Spleen (tissue), 11 donors: Measurements from ENCODE around the gene ERICH6. TPM values are rescaled to one million over a fixed set of nuclear protein-coding genes. Genes with fewer than 3 reads are reported as not detected.

Experiments
- DNase-seq: peaks from one replicate; pipeline ENCODE4 v3.0.0-alpha.2; 2020
- H3K27ac ChIP-seq, 8 donors: fragments of 200-600 bp; sonication (generic) in 7 of 8; 1 replicate in 4 of 8; 2 replicates in 4 of 8; pipeline versions ENCODE4 v1.5.0 to v1.8.0; 2016 to 2021; ENCODE audit warnings: inconsistent platforms in 4 of 8, mild to moderate bottlenecking in 4 of 8, moderate library complexity in 1 of 8
- H3K27me3 ChIP-seq, 7 donors: fragments of 200-600 bp; sonication (generic) in 6 of 7; replicated peaks in 1 of 7; 1 replicate in 4 of 7; 2 replicates in 3 of 7; pipeline versions ENCODE4 v1.5.0 to v1.8.0; 2016 to 2021; ENCODE audit warnings: inconsistent platforms in 3 of 7, mild to moderate bottlenecking in 1 of 7
- H3K36me3 ChIP-seq, 6 donors: fragments of 200-600 bp; sonication (generic) in 5 of 6; 1 replicate in 4 of 6; 2 replicates in 2 of 6; pipeline versions ENCODE4 v1.5.0 to v1.8.0; 2016 to 2021; ENCODE audit warnings: inconsistent platforms in 2 of 6
- H3K4me1 ChIP-seq, 6 donors: fragments of 200-600 bp; sonication (generic) in 5 of 6; 1 replicate in 3 of 6; 2 replicates in 3 of 6; pipeline versions ENCODE4 v1.5.0 to v1.8.0; 2016 to 2021; ENCODE audit warnings: inconsistent platforms in 3 of 6
- H3K4me3 ChIP-seq, 8 donors: fragments of 200-600 bp; sonication (generic) in 7 of 8; 1 replicate in 4 of 8; 2 replicates in 4 of 8; pipeline versions ENCODE4 v1.5.0 to v1.8.0; 2016 to 2021; ENCODE audit warnings: inconsistent platforms in 4 of 8, mild to moderate bottlenecking in 4 of 8, moderate library complexity in 2 of 8
- H3K9me3 ChIP-seq, 8 donors: fragments of 200-600 bp; sonication (generic) in 7 of 8; 1 replicate in 4 of 8; 2 replicates in 4 of 8; pipeline versions ENCODE4 v1.5.0 to v1.8.0; 2016 to 2021; ENCODE audit warnings: inconsistent platforms in 4 of 8
- POLR2A ChIP-seq, 3 donors: fragments of 450-650 bp; IDR thresholded peaks; one replicate each; pipeline ENCODE4 v1.5.1; 2017; ENCODE audit warnings: antibody characterized with exemption in 3 of 3, mild to moderate bottlenecking in 1 of 3
- POLR2AphosphoS5 ChIP-seq, 3 donors: sonication (generic); formaldehyde crosslinking; IDR thresholded peaks; one replicate each; pipeline ENCODE4 v1.5.1; 2017; ENCODE audit warnings: antibody characterized with exemption in 3 of 3
- WGBS, 5 donors: extraction: QIAGEN DNeasy Blood & Tissue Kit in 3 of 5; methylation state at CpG; one replicate each; pipeline versions ENCODE4 v1.1.5 to v1.1.7; 2013 to 2018; 5-methylcytosine and 5-hydroxymethylcytosine counted together
- intact Hi-C: fragments of 100-400 bp; cut with DNase I; formaldehyde crosslinking; loops from one replicate; pipeline ENCODE4 v1.15.0; 2023; ENCODE audit warnings: low total_unique reads
- polyA plus RNA-seq, 3 donors: library from polyadenylated mRNA; stranded (reverse); fragments of 200-250 nt; gene quantifications; one replicate each; pipeline ENCODE4 v1.2.1, GENCODE V29; 2013
- total RNA-seq, 7 donors: library from RNA; depleted of rRNA in 3 of 7; stranded (reverse); fragments of >200 nt in 3 of 7; fragmentation: NEBNext Ultra II Directional in 4 of 7; extraction: Animal tissue kit (Norgen Biotek cat#: 25700) in 4 of 7; gene quantifications; one replicate each; pipeline versions ENCODE4 v1.1.0 to v1.2.1, GENCODE V29; 2016 to 2021
- TF ChIP-seq, protein P1 (sequence below), 11 experiments: fragments of 200-600 bp in 7 of 11; fragments of 450-650 bp in 4 of 11; sonication (generic) in 4 of 11; IDR thresholded peaks in 8 of 11; conservative IDR thresholded peaks in 3 of 11; 1 replicate in 7 of 11; 2 replicates in 4 of 11; pipeline versions ENCODE4 v1.4.0 to v1.8.0; 2016 to 2021; ENCODE audit warnings: antibody characterized with exemption in 11 of 11, inconsistent platforms in 4 of 11, mild to moderate bottlenecking in 1 of 11
- donor health status: healthy with polysubstance abuse.
- donor health status: DM: no; HTN: no; CAD: no; lungs with moderate emphysema.
- donor health status: DM: no; HTN: no; CAD: no.
- donor health status: Bipolar disorder and iron deficiency.
- donor health status: healthy.
- donor health status: DM: no; HTN: no; CAD: no.
- donor health status: DM: yes; HTN: yes; CAD: no.

Gene ERICH6
- total and polyA plus RNA-seq, 10 donors, result not detected

DNA sequence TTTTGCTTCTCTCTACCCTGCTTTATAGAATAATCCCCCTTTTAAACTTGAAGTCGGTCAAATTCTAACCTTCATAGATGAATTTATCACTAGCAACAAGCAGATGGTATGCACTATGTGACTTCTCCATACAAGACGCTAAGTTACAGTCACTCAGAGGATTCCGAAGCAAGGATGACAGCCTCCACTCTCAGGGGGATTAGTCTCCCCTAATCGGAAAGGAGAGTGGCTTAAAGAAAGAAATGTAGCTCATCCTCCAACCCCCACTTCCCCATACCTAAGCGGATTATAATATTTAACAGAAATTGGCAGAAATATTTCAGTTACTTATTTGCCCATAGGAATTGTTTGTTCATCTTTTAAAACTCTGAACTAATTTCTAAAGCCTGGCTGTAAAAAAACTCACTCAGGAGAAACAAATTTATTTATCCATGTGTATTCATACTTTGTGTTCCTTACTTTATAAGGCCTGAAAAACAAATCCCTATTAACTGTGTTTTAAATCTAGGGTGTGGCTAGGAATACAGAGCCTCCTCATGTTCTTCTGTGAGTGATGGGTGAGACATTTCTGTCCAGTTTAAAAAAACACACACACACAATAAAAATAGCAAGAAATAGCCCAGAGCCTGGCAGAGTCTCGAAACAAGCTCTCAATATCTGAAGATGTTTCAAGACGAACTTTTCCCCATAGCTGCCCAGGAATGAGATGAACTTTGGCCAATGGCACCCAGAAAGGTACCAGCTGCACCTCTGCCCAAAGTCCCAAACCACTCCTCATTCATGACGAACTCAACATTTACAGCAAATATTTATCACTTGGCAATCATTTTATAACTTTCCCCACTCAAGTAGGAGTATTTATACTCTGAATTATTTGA lies 40.6 kb upstream of the ERICH6 start:
- 75 to 89% (median 83%) methylated on average over 8 of the region's 8 CpGs for WGBS, 5 donors
- Histone ChIP-seq H3K27me3 (no peaks in the 10 kb centered on the region), H3K36me3 (peaks cover 0 to 32% (median 15%) of the 10 kb centered on the region in 6 donors), H3K4me1 (peaks cover 8 to 99% (median 71%) of the 10 kb centered on the region in 6 donors), H3K27ac (peak overlapping the region in 3 of 8 donors; percentile 1 to 54 (median 34)), H3K4me3 (no peak overlapping the region), H3K9me3 (no peaks in the 10 kb centered on the region)
- TF ChIP-seq POLR2AphosphoS5 (IDR thresholded peaks at IDR 0.05) (no peak), POLR2A (IDR thresholded peaks at IDR 0.05) (no peak)
- TF ChIP-seq, protein P1, sequence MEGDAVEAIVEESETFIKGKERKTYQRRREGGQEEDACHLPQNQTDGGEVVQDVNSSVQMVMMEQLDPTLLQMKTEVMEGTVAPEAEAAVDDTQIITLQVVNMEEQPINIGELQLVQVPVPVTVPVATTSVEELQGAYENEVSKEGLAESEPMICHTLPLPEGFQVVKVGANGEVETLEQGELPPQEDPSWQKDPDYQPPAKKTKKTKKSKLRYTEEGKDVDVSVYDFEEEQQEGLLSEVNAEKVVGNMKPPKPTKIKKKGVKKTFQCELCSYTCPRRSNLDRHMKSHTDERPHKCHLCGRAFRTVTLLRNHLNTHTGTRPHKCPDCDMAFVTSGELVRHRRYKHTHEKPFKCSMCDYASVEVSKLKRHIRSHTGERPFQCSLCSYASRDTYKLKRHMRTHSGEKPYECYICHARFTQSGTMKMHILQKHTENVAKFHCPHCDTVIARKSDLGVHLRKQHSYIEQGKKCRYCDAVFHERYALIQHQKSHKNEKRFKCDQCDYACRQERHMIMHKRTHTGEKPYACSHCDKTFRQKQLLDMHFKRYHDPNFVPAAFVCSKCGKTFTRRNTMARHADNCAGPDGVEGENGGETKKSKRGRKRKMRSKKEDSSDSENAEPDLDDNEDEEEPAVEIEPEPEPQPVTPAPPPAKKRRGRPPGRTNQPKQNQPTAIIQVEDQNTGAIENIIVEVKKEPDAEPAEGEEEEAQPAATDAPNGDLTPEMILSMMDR (IDR thresholded peaks at IDR 0.05 in 8 of 11, conservative IDR thresholded peaks at IDR 0.05 in 3 of 11), result no peak
- intact Hi-C loops, result no loop called here
- no peak for DNase-seq

DNA sequence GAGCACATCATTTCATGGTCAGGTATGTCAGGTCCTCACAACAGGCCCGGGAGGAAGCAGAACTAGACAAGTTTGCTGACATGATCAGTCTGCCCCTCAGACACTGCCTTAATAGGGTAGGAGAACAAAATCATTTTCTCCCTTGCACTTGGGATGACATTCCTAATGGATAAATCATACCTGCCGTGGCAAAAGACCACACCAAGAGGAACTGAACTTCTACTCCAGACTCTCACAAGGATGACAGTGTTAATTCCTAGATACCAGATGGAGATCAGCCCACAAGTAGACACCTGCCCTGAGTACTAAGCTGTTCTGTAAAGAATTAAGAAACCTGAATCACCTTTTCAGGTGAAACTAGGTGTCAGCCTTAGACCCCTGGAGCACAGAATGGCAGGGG lies 39.8 kb upstream of the ERICH6 start:
- Histone ChIP-seq H3K4me3 (no peak overlapping the region), H3K27ac (peak overlapping the region in 3 of 8 donors; percentile 1 to 54 (median 14)), H3K4me1 (peaks cover 8 to 99% (median 71%) of the 10 kb centered on the region in 6 donors), H3K36me3 (peaks cover 0 to 32% (median 15%) of the 10 kb centered on the region in 6 donors), H3K27me3 (no peaks in the 10 kb centered on the region), H3K9me3 (no peaks in the 10 kb centered on the region)
- TF ChIP-seq, protein P1 (IDR thresholded peaks at IDR 0.05 in 8 of 11, conservative IDR thresholded peaks at IDR 0.05 in 3 of 11), result no peak
- TF ChIP-seq POLR2A (IDR thresholded peaks at IDR 0.05), result no peak
- TF ChIP-seq POLR2AphosphoS5 (IDR thresholded peaks at IDR 0.05), result no peak
- intact Hi-C loops, result no loop called here
- 37 to 74% (median 51%) methylated on average over 2 of the region's 2 CpGs for WGBS, 5 donors
- no peak for DNase-seq

DNA sequence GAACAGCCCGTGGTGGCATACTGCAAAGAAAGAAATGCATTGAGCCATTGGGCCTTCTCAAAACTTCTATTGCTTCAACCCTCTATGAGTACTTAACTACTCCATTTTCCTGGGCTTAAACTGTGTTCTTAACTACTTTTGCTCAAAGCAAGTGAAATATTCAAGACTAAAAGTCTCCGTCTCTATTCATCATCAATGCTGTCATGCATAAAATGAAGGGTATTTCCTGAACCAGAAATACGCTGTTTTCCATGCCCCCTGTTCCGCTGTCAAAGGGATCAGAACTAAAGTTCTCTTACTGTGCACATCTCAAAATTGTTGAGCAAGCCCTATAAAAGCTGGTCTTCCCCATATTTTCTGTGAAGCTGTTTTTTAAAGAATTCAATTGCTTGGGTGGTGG lies 39.0 kb upstream of the ERICH6 start:
- 67 to 85% (median 80%) methylated on average over 4 of the region's 4 CpGs for WGBS, 5 donors
- peaks cover 0 to 32% (median 15%) of the 10 kb centered on the region in 6 donors for H3K36me3 ChIP-seq
- H3K4me1 ChIP-seq, result peaks cover 12 to 99% (median 71%) of the 10 kb centered on the region in 6 donors
- H3K4me3 ChIP-seq, result no peak overlapping the region
- TF ChIP-seq POLR2A (IDR thresholded peaks at IDR 0.05) (no peak), POLR2AphosphoS5 (IDR thresholded peaks at IDR 0.05) (no peak)
- TF ChIP-seq, protein P1 (IDR thresholded peaks at IDR 0.05 in 8 of 11, conservative IDR thresholded peaks at IDR 0.05 in 3 of 11), result no peak
- DNase-seq, result no peak
- no peaks in the 10 kb centered on the region for H3K9me3 ChIP-seq
- peak overlapping the region in 1 of 8 donors; percentile 15 for H3K27ac ChIP-seq
- no peaks in the 10 kb centered on the region for H3K27me3 ChIP-seq
- intact Hi-C loops, result no loop called here

DNA sequence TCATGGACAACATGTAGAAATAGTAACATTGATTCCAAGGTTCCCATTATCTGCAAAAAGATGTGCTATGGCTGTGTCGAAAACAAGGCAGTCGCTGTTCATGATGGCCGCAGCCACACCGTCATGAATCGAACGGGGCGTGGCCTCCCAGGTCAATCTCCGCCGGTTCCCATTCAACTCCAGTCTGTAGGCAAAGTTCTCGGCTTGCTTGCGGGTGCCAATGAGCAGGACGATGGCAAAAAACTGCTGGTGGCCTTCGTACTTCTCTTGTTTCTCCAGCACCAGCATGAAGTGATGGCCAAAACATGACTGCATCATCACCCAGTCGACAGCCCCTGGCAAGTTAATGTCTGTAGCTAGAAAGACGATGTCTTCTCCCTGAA lies 38.4 kb upstream of the ERICH6 start:
- H3K9me3 ChIP-seq, result no peaks in the 10 kb centered on the region
- DNase-seq, result no peak
- H3K27me3 ChIP-seq, result no peaks in the 10 kb centered on the region
- TF ChIP-seq POLR2A (IDR thresholded peaks at IDR 0.05) (no peak), POLR2AphosphoS5 (IDR thresholded peaks at IDR 0.05) (peak in 1 of 3 donors; percentile 21)
- TF ChIP-seq, protein P1 (IDR thresholded peaks at IDR 0.05 in 8 of 11, conservative IDR thresholded peaks at IDR 0.05 in 3 of 11), result no peak
- peak overlapping the region in 1 of 8 donors; percentile 15 for H3K27ac ChIP-seq
- intact Hi-C loops, result no loop called here
- WGBS, 5 donors, result 95 to 97% (median 96%) methylated on average over 15 of the region's 15 CpGs
- H3K4me3 ChIP-seq, result no peak overlapping the region
- peaks cover 0 to 32% (median 15%) of the 10 kb centered on the region in 6 donors for H3K36me3 ChIP-seq
- peaks cover 12 to 99% (median 72%) of the 10 kb centered on the region in 6 donors for H3K4me1 ChIP-seq
